CD4-positive, alpha-beta T cell (primary cell): ENCODE results near the gene BAZ1B. TPM values are rescaled to one million over a fixed set of nuclear protein-coding genes. Genes with fewer than 3 reads are reported as not detected.
A peak's percentile ranks its signal among the peaks of the same experiment; 100 is the strongest.

Experiments
- ATAC-seq: fragments of 200-7000 bp; cut with Tn5 transposase; one replicate; pipeline ENCODE4 v1.10.0; 2022; ENCODE audit warnings: mild to moderate bottlenecking; ENCODE audit not compliant: poor library complexity
- CTCF ChIA-PET: fragments of 350-600 bp; sonication (Branson Sonifier 250); formaldehyde crosslinking; loops from one replicate; lab custom pipeline; 2021; ENCODE audit warnings: antibody characterized with exemption, inconsistent platforms; lab: Charles Lee
- POLR2A ChIA-PET: fragments of 350-600 bp; sonication (Branson Sonifier 250); formaldehyde crosslinking; loops from one replicate; lab custom pipeline; 2021; ENCODE audit warnings: antibody characterized with exemption, inconsistent platforms; lab: Charles Lee
- DNase-seq, 14 experiments: peaks; one replicate each; pipeline ENCODE4 v3.0.0-alpha.2; 2013 to 2020; ENCODE audit warnings: mixed read lengths in 2 of 14
- H3K27ac ChIP-seq, 2 donors: one replicate each; pipeline versions ENCODE4 v1.5.1 to v1.7.0; 2013; ENCODE audit warnings: low read length in 2 of 2, low read depth in 1 of 2, mild to moderate bottlenecking in 1 of 2
- H3K27me3 ChIP-seq, 2 experiments: 1 replicate in 1 of 2; 2 replicates in 1 of 2; pipeline versions ENCODE4 v1.6.1 to v1.7.0; 2013; ENCODE audit warnings: low read length in 2 of 2, control low read depth in 1 of 2, mild to moderate bottlenecking in 1 of 2, moderate library complexity in 1 of 2; ENCODE audit not compliant: insufficient read depth in 2 of 2, control insufficient read depth in 1 of 2
- H3K36me3 ChIP-seq: one replicate; pipeline ENCODE4 v1.6.1; 2013; ENCODE audit warnings: low read length, control low read depth; ENCODE audit not compliant: insufficient read depth
- H3K4me1 ChIP-seq: one replicate; pipeline ENCODE4 v1.6.1; 2013; ENCODE audit warnings: low read length, control low read depth; ENCODE audit not compliant: insufficient read depth
- H3K4me3 ChIP-seq: one replicate; pipeline ENCODE4 v1.5.1; 2013; ENCODE audit warnings: mild to moderate bottlenecking, low read length, moderate library complexity
- H3K9me3 ChIP-seq, 2 experiments: 1 replicate in 1 of 2; 2 replicates in 1 of 2; pipeline versions ENCODE4 v1.6.1 to v1.7.0; 2013; ENCODE audit warnings: low read length in 2 of 2, mild to moderate bottlenecking in 2 of 2, control low read depth in 1 of 2, moderate library complexity in 1 of 2; ENCODE audit not compliant: control insufficient read depth in 1 of 2, insufficient read depth in 1 of 2
- H3K27ac Mint-ChIP-seq: one replicate; pipeline ENCODE4 v1.8.0; 2020; ENCODE audit warnings: mixed read lengths
- H3K27me3 Mint-ChIP-seq: one replicate; pipeline ENCODE4 v1.8.0; 2021; ENCODE audit warnings: mixed read lengths
- H3K36me3 Mint-ChIP-seq: one replicate; pipeline ENCODE4 v1.8.0; 2021; ENCODE audit warnings: low read depth, mixed read lengths
- H3K4me1 Mint-ChIP-seq: one replicate; pipeline ENCODE4 v1.8.0; 2021; ENCODE audit warnings: low read depth, mixed read lengths
- H3K4me3 Mint-ChIP-seq: one replicate; pipeline ENCODE4 v1.8.0; 2020; ENCODE audit warnings: mild to moderate bottlenecking, mixed read lengths
- H3K9me3 Mint-ChIP-seq: one replicate; pipeline ENCODE4 v1.8.0; 2020; ENCODE audit warnings: mixed read lengths
- intact Hi-C, 2 experiments: fragments of 100-400 bp; cut with DNase I in 1 of 2; cut with micrococcal nuclease in 1 of 2; formaldehyde crosslinking; loops; one replicate each; pipeline versions ENCODE4 v1.15.1 to v1.9.0; 2023 to 2025; cut with DNase I, micrococcal nuclease
- polyA plus RNA-seq, 2 donors: library from polyadenylated mRNA; unstranded; fragments of 120-200 nt; gene quantifications; one replicate each; pipeline ENCODE4 v1.2.1, GENCODE V29; 2013
- total RNA-seq, 174 experiments: library from RNA in 2 of 174; stranded (reverse) in 2 of 174; gene quantifications; one replicate each; pipeline ENCODE4 v1.2.3 and lab custom pipeline; 2021 to 2026
- TF ChIP-seq, protein P1 (sequence below): fragments of 200-600 bp; IDR thresholded peaks from one replicate; pipeline ENCODE4 v1.8.0; 2022; ENCODE audit warnings: antibody characterized with exemption, mild to moderate bottlenecking

Gene BAZ1B, protein sequence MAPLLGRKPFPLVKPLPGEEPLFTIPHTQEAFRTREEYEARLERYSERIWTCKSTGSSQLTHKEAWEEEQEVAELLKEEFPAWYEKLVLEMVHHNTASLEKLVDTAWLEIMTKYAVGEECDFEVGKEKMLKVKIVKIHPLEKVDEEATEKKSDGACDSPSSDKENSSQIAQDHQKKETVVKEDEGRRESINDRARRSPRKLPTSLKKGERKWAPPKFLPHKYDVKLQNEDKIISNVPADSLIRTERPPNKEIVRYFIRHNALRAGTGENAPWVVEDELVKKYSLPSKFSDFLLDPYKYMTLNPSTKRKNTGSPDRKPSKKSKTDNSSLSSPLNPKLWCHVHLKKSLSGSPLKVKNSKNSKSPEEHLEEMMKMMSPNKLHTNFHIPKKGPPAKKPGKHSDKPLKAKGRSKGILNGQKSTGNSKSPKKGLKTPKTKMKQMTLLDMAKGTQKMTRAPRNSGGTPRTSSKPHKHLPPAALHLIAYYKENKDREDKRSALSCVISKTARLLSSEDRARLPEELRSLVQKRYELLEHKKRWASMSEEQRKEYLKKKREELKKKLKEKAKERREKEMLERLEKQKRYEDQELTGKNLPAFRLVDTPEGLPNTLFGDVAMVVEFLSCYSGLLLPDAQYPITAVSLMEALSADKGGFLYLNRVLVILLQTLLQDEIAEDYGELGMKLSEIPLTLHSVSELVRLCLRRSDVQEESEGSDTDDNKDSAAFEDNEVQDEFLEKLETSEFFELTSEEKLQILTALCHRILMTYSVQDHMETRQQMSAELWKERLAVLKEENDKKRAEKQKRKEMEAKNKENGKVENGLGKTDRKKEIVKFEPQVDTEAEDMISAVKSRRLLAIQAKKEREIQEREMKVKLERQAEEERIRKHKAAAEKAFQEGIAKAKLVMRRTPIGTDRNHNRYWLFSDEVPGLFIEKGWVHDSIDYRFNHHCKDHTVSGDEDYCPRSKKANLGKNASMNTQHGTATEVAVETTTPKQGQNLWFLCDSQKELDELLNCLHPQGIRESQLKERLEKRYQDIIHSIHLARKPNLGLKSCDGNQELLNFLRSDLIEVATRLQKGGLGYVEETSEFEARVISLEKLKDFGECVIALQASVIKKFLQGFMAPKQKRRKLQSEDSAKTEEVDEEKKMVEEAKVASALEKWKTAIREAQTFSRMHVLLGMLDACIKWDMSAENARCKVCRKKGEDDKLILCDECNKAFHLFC (N-terminal part only)
- 10 to 100 TPM; 32.8 to 35.5 TPM for total RNA-seq
- polyA plus RNA-seq (2013, experiment 1 of 2), result 42.7 TPM
- polyA plus RNA-seq (2013, experiment 2 of 2), result 52.5 TPM
- total RNA-seq (lab: John Stamatoyannopoulos, UW), result 76.7 to 388 (median 211) reads per million in 172 experiments

- Mint-ChIP-seq H3K27me3 (no peaks in the 10 kb centered on the region), H3K9me3 (no peaks in the 10 kb centered on the region), H3K36me3 (peaks cover 44% of the 10 kb centered on the region), H3K4me1 (peaks cover 74% of the 10 kb centered on the region), H3K27ac (peak within 1 kb of the TSS; percentile 99), H3K4me3 (peak within 1 kb of the TSS; percentile 99)
- Histone ChIP-seq H3K9me3 (no peaks in the 10 kb centered on the region), H3K4me3 (peak within 1 kb of the TSS; percentile 67), H3K4me1 (peaks cover 62% of the 10 kb centered on the region), H3K27ac (peak within 1 kb of the TSS; percentile 87 to 92), H3K36me3 (no peaks in the 10 kb centered on the region), H3K27me3 (no peaks in the 10 kb centered on the region)
- TF ChIP-seq, protein P1, sequence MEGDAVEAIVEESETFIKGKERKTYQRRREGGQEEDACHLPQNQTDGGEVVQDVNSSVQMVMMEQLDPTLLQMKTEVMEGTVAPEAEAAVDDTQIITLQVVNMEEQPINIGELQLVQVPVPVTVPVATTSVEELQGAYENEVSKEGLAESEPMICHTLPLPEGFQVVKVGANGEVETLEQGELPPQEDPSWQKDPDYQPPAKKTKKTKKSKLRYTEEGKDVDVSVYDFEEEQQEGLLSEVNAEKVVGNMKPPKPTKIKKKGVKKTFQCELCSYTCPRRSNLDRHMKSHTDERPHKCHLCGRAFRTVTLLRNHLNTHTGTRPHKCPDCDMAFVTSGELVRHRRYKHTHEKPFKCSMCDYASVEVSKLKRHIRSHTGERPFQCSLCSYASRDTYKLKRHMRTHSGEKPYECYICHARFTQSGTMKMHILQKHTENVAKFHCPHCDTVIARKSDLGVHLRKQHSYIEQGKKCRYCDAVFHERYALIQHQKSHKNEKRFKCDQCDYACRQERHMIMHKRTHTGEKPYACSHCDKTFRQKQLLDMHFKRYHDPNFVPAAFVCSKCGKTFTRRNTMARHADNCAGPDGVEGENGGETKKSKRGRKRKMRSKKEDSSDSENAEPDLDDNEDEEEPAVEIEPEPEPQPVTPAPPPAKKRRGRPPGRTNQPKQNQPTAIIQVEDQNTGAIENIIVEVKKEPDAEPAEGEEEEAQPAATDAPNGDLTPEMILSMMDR, result no peak
- ChIA-PET CTCF (interaction anchor here (1.1 to 2.7 kb wide), 3 partner anchors 37 to 212 kb away, joined by 3 to 9 read pairs (median 5); no protein-coding TSS in a partner anchor), POLR2A (interaction anchor here (0.6 to 4.3 kb wide), 18 partner anchors 9 to 693 kb away, joined by 3 to 80 read pairs (median 5); partner anchors contain the start of genes ABHD11, BCL7B, METTL27 and TBL2)
- ATAC-seq (peak; percentile 93), DNase-seq (peak; percentile 91 to 98 (median 96))
- intact Hi-C loops, result loop anchor here (1.0 to 5.0 kb wide), 4 partner anchors 35 to 217 kb away; partner anchors contain the start of genes BCL7B (in 2 of the 2), TBL2 (in 2 of the 2), VPS37D (in 2 of the 2) and ABHD11 (in 1 of the 2)
These were observed at the start of gene BAZ1B for GRCh38 chr7:73522105-73522872. Gene BAZ1B, minus strand, starts transcription at chr7:73522293. Its CDS starts 360 bp downstream, at chr7:73521933.

GRCh38 chr7:73570977-73571376, 48.9 kb upstream of the BAZ1B start:
- peaks cover 65% of the 10 kb centered on the region for H3K36me3 Mint-ChIP-seq
- H3K36me3 ChIP-seq, result peaks cover 61% of the 10 kb centered on the region
- ATAC-seq, result no peak

More at GRCh38 chr7:73570977-73571376, 48.9 kb upstream of the BAZ1B start:
- Mint-ChIP-seq H3K27me3 (no peaks in the 10 kb centered on the region), H3K27ac (no peak overlapping the region), H3K4me1 (peaks cover 26% of the 10 kb centered on the region), H3K4me3 (no peak overlapping the region), H3K9me3 (no peaks in the 10 kb centered on the region)
- ChIA-PET POLR2A (no interaction called here), CTCF (no interaction called here)
- Histone ChIP-seq H3K27ac (no peak overlapping the region), H3K27me3 (no peaks in the 10 kb centered on the region), H3K9me3 (no peaks in the 10 kb centered on the region), H3K4me1 (peaks cover 16% of the 10 kb centered on the region), H3K4me3 (no peak overlapping the region)
- DNase-seq, result no peak
- intact Hi-C loops, result no loop called here
- TF ChIP-seq, protein P1, result no peak
